Neuron (in vitro differentiated cells): ENCODE data around the gene TSTD1.

Experiments
- H2AFZ ChIP-seq: one replicate; pipeline ENCODE4 v1.6.1; 2013; ENCODE audit warnings: low read depth, mild to moderate bottlenecking, inconsistent platforms, low read length, moderate library complexity
- H3K27me3 ChIP-seq: one replicate; pipeline ENCODE4 v1.6.1; 2013; ENCODE audit warnings: low read length; ENCODE audit not compliant: insufficient read depth
- H3K36me3 ChIP-seq: one replicate; pipeline ENCODE4 v1.6.1; 2013; ENCODE audit warnings: low read length; ENCODE audit not compliant: insufficient read depth
- H3K4me1 ChIP-seq: one replicate; pipeline ENCODE4 v1.6.1; 2013; ENCODE audit warnings: low read length; ENCODE audit not compliant: insufficient read depth
- H3K4me3 ChIP-seq: 2 replicates; pipeline ENCODE4 v1.5.1; 2013; ENCODE audit warnings: mild to moderate bottlenecking, low read length, moderate library complexity
- H3K9me3 ChIP-seq: one replicate; pipeline ENCODE4 v1.6.1; 2013; ENCODE audit warnings: low read length

The TSTD1 gene

GRCh38 chr1:161059293-161059692 lies 20.5 kb upstream of the TSTD1 start:
- Histone ChIP-seq H3K4me3 (no peak overlapping the region), H3K27me3 (peaks cover under 1% of the 10 kb centered on the region), H3K4me1 (no peaks in the 10 kb centered on the region), H3K9me3 (no peaks in the 10 kb centered on the region), H2AFZ (no peak overlapping the region), H3K36me3 (no peaks in the 10 kb centered on the region)

GRCh38 chr1:161054805-161055204 lies 16.0 kb upstream of the TSTD1 start:
- Histone ChIP-seq H3K9me3 (no peaks in the 10 kb centered on the region), H3K4me1 (no peaks in the 10 kb centered on the region)

GRCh38 chr1:161054232-161054631 lies 15.5 kb upstream of the TSTD1 start:
- Histone ChIP-seq H3K4me3 (no peak overlapping the region), H3K27me3 (no peaks in the 10 kb centered on the region), H3K9me3 (no peaks in the 10 kb centered on the region), H3K4me1 (no peaks in the 10 kb centered on the region), H3K36me3 (no peaks in the 10 kb centered on the region), H2AFZ (no peak overlapping the region)

More at GRCh38 chr1:161054805-161055204, 16.0 kb upstream of the TSTD1 start:
- no peaks in the 10 kb centered on the region for H3K36me3 ChIP-seq
- no peak overlapping the region for H3K4me3 ChIP-seq
- no peak overlapping the region for H2AFZ ChIP-seq
- no peaks in the 10 kb centered on the region for H3K27me3 ChIP-seq

- Histone ChIP-seq H3K4me1 (no peaks in the 10 kb centered on the region), H3K9me3 (peaks cover 11% of the 10 kb centered on the region), H2AFZ (no peak overlapping the region), H3K4me3 (no peak overlapping the region), H3K36me3 (no peaks in the 10 kb centered on the region), H3K27me3 (no peaks in the 10 kb centered on the region)
Observed at GRCh38 chr1:161052899-161053298, 14.1 kb upstream of the TSTD1 start.

GRCh38 chr1:161051219-161051618 lies 12.5 kb upstream of the TSTD1 start:
- Histone ChIP-seq H3K36me3 (no peaks in the 10 kb centered on the region), H3K27me3 (no peaks in the 10 kb centered on the region)

GRCh38 chr1:161048949-161049722 lies 10.4 kb upstream of the TSTD1 start:
- H2AFZ ChIP-seq, result no peak overlapping the region
- H3K4me3 ChIP-seq, result no peak overlapping the region
- H3K9me3 ChIP-seq, result peaks cover 14% of the 10 kb centered on the region
- H3K4me1 ChIP-seq, result peaks cover 13% of the 10 kb centered on the region
- no peaks in the 10 kb centered on the region for H3K27me3 ChIP-seq
- H3K36me3 ChIP-seq, result no peaks in the 10 kb centered on the region

More at GRCh38 chr1:161051219-161051618, 12.5 kb upstream of the TSTD1 start:
- H3K4me3 ChIP-seq, result no peak overlapping the region
- no peak overlapping the region for H2AFZ ChIP-seq
- H3K4me1 ChIP-seq, result peaks cover 5% of the 10 kb centered on the region
- H3K9me3 ChIP-seq, result peaks cover 14% of the 10 kb centered on the region

GRCh38 chr1:161047436-161048420 lies 9.0 kb upstream of the TSTD1 start:
- Histone ChIP-seq H3K4me1 (peaks cover 13% of the 10 kb centered on the region), H3K4me3 (no peak overlapping the region), H3K9me3 (peaks cover 14% of the 10 kb centered on the region), H3K27me3 (no peaks in the 10 kb centered on the region), H3K36me3 (peaks cover 6% of the 10 kb centered on the region), H2AFZ (no peak overlapping the region)

- H3K4me3 ChIP-seq, result peak overlapping the region; percentile 76
- H3K4me1 ChIP-seq, result peaks cover 13% of the 10 kb centered on the region
- peak overlapping the region; percentile 23 for H2AFZ ChIP-seq
- peaks cover 14% of the 10 kb centered on the region for H3K9me3 ChIP-seq
- no peaks in the 10 kb centered on the region for H3K27me3 ChIP-seq
- peaks cover 16% of the 10 kb centered on the region for H3K36me3 ChIP-seq
Observed at GRCh38 chr1:161046605-161047228, 8.0 kb upstream of the TSTD1 start.

- Histone ChIP-seq H3K27me3 (no peaks in the 10 kb centered on the region), H3K4me3 (peak within 1 kb of the TSS; percentile 76), H3K4me1 (peaks cover 13% of the 10 kb centered on the region), H3K9me3 (peaks cover 14% of the 10 kb centered on the region), H2AFZ (peak within 1 kb of the TSS; percentile 23), H3K36me3 (peaks cover 24% of the 10 kb centered on the region)
Observed at GRCh38 chr1:161045736-161046604, 7.2 kb upstream of the TSTD1 start, which contains the start of gene USF1. Gene USF1, minus strand, starts transcription at chr1:161045977. Its CDS starts 2,702 bp downstream, at chr1:161043275.

- Histone ChIP-seq H3K36me3 (peaks cover 31% of the 10 kb centered on the region), H3K9me3 (peaks cover 14% of the 10 kb centered on the region), H3K27me3 (no peaks in the 10 kb centered on the region), H3K4me1 (peaks cover 13% of the 10 kb centered on the region), H2AFZ (peak overlapping the region; percentile 14), H3K4me3 (peak overlapping the region; percentile 76)
Observed at GRCh38 chr1:161044908-161045735, 6.4 kb upstream of the TSTD1 start.

GRCh38 chr1:161044535-161044907 lies 5.8 kb upstream of the TSTD1 start:
- Histone ChIP-seq H3K4me1 (peaks cover 13% of the 10 kb centered on the region), H3K9me3 (peaks cover 14% of the 10 kb centered on the region), H3K4me3 (peak overlapping the region; percentile 76), H2AFZ (no peak overlapping the region), H3K27me3 (no peaks in the 10 kb centered on the region), H3K36me3 (peaks cover 37% of the 10 kb centered on the region)
